Transverse colon (tissue), 4 donors: ENCODE measurements around the gene POLR3GL. TPM values are rescaled to one million over a fixed set of nuclear protein-coding genes. Genes with fewer than 3 reads are reported as not detected.

Source experiments
- DNase-seq: peaks from one replicate; pipeline ENCODE4 v3.0.0-alpha.2; 2019
- H3K27ac ChIP-seq, 4 donors: fragments of 200-600 bp; sonication (generic); 2 replicates each; pipeline ENCODE4 v1.5.1; 2016 to 2018; ENCODE audit warnings: inconsistent platforms in 4 of 4
- H3K27me3 ChIP-seq: fragments of 200-600 bp; sonication (generic); 2 replicates; pipeline ENCODE4 v1.5.1; 2017; ENCODE audit warnings: inconsistent platforms
- H3K36me3 ChIP-seq, 4 donors: fragments of 200-600 bp; sonication (generic); 2 replicates each; pipeline ENCODE4 v1.5.1; 2017 to 2019; ENCODE audit warnings: inconsistent platforms in 4 of 4
- H3K4me1 ChIP-seq, 4 donors: fragments of 200-600 bp; sonication (generic); 2 replicates each; pipeline ENCODE4 v1.5.1; 2017 to 2020; ENCODE audit warnings: inconsistent platforms in 4 of 4
- H3K4me3 ChIP-seq, 4 donors: fragments of 200-600 bp; sonication (generic); 1 replicate in 1 of 4; 2 replicates in 3 of 4; pipeline versions ENCODE4 v1.5.1 to v1.6.1; 2017 to 2019; ENCODE audit warnings: inconsistent platforms in 4 of 4
- H3K9me3 ChIP-seq, 2 donors: fragments of 200-600 bp; sonication (generic); 2 replicates each; pipeline ENCODE4 v1.5.1; 2017 to 2019; ENCODE audit warnings: inconsistent platforms in 2 of 2
- EP300 ChIP-seq: sonication (generic); formaldehyde crosslinking; IDR thresholded peaks from one replicate; pipeline ENCODE4 v1.6.1; 2017; ENCODE audit warnings: antibody characterized with exemption, low read depth
- POLR2A ChIP-seq: fragments of 450-650 bp; IDR thresholded peaks from one replicate; pipeline ENCODE4 v1.6.1; 2016; ENCODE audit warnings: antibody characterized with exemption, mild to moderate bottlenecking, moderate library complexity
- POLR2AphosphoS5 ChIP-seq, 3 donors: sonication (generic); formaldehyde crosslinking; IDR thresholded peaks; one replicate each; pipeline ENCODE4 v1.6.1; 2016; ENCODE audit warnings: antibody characterized with exemption in 3 of 3
- WGBS, 2 donors: methylation state at CpG; one replicate each; pipeline ENCODE4 v1.1.5; 2018; ENCODE audit warnings: low coverage in 1 of 2; 5-methylcytosine and 5-hydroxymethylcytosine counted together
- in situ Hi-C, 4 donors: fragments of 200-750 bp; cut with MboI; loops; one replicate each; pipeline versions ENCODE4 v1.15.0 to v1.15.1; 2017; ENCODE audit warnings: low sequenced_read_pairs in 3 of 4, low pct_ligation_motif_present in 1 of 4, low pct_unique_long_range_greater_than_20kb in 1 of 4
- intact Hi-C: fragments of 100-400 bp; cut with DNase I; formaldehyde crosslinking; loops from one replicate; pipeline ENCODE4 v1.15.1; 2023; ENCODE audit warnings: low total_unique reads
- total RNA-seq, 4 donors: library from RNA; depleted of rRNA; stranded (reverse); fragments of >200 nt; gene quantifications; one replicate each; pipeline ENCODE4 v1.1.0, GENCODE V29; 2016
- TF ChIP-seq, protein P1 (sequence below), 5 experiments: fragments of 200-600 bp in 3 of 5; fragments of 450-650 bp in 2 of 5; sonication (generic) in 3 of 5; IDR thresholded peaks; 1 replicate in 2 of 5; 2 replicates in 3 of 5; pipeline ENCODE4 v1.5.1; 2016 to 2017; ENCODE audit warnings: antibody characterized with exemption in 5 of 5, inconsistent platforms in 3 of 5, mild to moderate bottlenecking in 2 of 5, moderate library complexity in 1 of 5

The POLR3GL gene
- total RNA-seq, 4 donors from 2014 or later, result 1.2 to 23.7 (median 14.4) TPM

DNA sequence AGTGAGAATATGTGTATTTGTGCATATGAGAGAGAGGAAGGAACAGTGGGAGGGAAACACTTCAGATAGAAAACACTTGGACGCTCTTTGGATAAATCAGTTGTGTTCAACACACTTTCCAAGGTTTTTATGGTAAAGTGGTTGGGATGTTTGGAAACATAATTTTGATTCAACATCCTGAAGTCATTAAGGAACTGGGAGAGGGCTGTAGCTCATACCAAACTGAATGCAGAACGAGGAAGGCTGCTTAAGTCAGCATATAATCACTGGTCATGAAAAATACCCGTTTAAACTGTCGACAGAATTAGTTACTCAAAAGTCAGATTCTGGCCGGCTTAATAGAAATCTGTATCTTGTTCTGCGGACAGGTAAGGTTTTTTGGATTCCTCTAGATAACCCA lies 21.6 kb upstream of the POLR3GL start:
- intact Hi-C loops, result no loop called here
- WGBS, 2 donors, result 62 to 81% methylated on average over 5 to 6 of the region's 6 CpGs

DNA sequence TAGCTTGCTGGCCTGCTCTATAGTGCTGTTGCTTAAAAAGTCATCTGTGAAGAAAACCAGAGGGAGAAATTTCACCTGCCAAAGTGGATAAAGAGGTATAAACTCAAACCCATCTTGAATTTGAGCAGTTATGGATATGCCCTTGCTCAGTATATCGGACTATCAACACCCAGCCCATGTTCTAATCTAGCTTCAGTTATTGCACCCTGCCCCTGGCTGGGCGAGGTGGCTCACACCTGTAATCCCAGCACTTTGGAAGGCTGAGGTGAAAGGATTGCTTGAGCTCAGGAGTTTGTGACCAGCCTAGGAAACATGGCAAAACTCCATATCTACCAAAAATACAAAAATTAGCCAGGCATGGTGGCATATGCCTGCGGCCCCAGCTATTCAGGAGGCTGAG lies 20.0 kb upstream of the POLR3GL start:
- no peak overlapping the region for H3K4me3 ChIP-seq
- no peak overlapping the region for H3K27ac ChIP-seq
- H3K27me3 ChIP-seq, result no peaks in the 10 kb centered on the region
- H3K36me3 ChIP-seq, result peaks cover 0 to 4% (median 0%) of the 10 kb centered on the region in 4 donors
- 64 to 73% methylated on average over 3 of the region's 3 CpGs for WGBS, 2 donors
- H3K9me3 ChIP-seq, result no peaks in the 10 kb centered on the region
- TF ChIP-seq EP300, result no peak
- no peak for TF ChIP-seq POLR2AphosphoS5 (IDR thresholded peaks at IDR 0.05)
- no peak for TF ChIP-seq POLR2A
- TF ChIP-seq, protein P1, sequence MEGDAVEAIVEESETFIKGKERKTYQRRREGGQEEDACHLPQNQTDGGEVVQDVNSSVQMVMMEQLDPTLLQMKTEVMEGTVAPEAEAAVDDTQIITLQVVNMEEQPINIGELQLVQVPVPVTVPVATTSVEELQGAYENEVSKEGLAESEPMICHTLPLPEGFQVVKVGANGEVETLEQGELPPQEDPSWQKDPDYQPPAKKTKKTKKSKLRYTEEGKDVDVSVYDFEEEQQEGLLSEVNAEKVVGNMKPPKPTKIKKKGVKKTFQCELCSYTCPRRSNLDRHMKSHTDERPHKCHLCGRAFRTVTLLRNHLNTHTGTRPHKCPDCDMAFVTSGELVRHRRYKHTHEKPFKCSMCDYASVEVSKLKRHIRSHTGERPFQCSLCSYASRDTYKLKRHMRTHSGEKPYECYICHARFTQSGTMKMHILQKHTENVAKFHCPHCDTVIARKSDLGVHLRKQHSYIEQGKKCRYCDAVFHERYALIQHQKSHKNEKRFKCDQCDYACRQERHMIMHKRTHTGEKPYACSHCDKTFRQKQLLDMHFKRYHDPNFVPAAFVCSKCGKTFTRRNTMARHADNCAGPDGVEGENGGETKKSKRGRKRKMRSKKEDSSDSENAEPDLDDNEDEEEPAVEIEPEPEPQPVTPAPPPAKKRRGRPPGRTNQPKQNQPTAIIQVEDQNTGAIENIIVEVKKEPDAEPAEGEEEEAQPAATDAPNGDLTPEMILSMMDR (IDR thresholded peaks at IDR 0.05), result no peak
- in situ Hi-C loops, result no loop called here
- no peaks in the 10 kb centered on the region for H3K4me1 ChIP-seq
- no peak for DNase-seq
- intact Hi-C loops, result no loop called here

More for the DNA sequence above, 21.6 kb upstream of the POLR3GL start:
- Histone ChIP-seq H3K27me3 (no peaks in the 10 kb centered on the region), H3K27ac (no peak overlapping the region), H3K4me3 (no peak overlapping the region), H3K36me3 (peaks cover 0 to 4% (median 0%) of the 10 kb centered on the region in 4 donors), H3K9me3 (no peaks in the 10 kb centered on the region), H3K4me1 (no peaks in the 10 kb centered on the region)
- in situ Hi-C loops, result no loop called here
- TF ChIP-seq EP300 (no peak), POLR2A (no peak), POLR2AphosphoS5 (IDR thresholded peaks at IDR 0.05) (no peak)
- TF ChIP-seq, protein P1 (IDR thresholded peaks at IDR 0.05), result no peak
- no peak for DNase-seq

DNA sequence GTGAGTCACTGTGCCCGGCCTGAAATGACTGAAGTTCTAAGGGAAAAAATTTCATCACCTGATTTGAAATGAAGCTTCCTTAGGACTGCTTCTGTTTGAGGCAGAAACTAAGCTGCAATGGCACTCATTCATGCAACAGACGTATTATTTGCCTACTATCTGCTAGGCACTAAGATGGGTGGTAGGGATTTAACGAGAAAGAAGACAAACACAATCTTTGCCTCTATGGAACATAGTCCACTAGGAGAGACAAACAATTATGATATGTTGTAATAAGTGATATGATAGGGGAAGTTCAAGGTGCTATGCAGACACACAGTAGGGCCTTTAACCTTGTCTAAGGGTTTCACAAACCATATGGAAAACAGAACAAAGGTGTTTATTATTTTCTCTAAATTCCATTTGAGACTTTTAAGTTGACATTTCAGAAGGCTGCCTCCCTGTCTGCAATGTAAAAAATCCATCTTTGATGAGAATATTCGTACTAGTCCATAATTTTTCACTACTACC lies 18.0 kb upstream of the POLR3GL start:
- in situ Hi-C loops (no loop called here), intact Hi-C loops (no loop called here)
- Histone ChIP-seq H3K4me1 (peaks cover 0 to 4% (median 2%) of the 10 kb centered on the region in 4 donors), H3K36me3 (peaks cover 0 to 4% (median 0%) of the 10 kb centered on the region in 4 donors), H3K9me3 (no peaks in the 10 kb centered on the region), H3K27me3 (no peaks in the 10 kb centered on the region), H3K27ac (no peak overlapping the region), H3K4me3 (no peak overlapping the region)
- WGBS, 2 donors, result 62 to 82% methylated on average over 3 to 4 of the region's 4 CpGs
- DNase-seq, result no peak
- no peak for TF ChIP-seq EP300
- no peak for TF ChIP-seq POLR2AphosphoS5 (IDR thresholded peaks at IDR 0.05)
- TF ChIP-seq, protein P1 (IDR thresholded peaks at IDR 0.05), result no peak
- TF ChIP-seq POLR2A, result no peak

DNA sequence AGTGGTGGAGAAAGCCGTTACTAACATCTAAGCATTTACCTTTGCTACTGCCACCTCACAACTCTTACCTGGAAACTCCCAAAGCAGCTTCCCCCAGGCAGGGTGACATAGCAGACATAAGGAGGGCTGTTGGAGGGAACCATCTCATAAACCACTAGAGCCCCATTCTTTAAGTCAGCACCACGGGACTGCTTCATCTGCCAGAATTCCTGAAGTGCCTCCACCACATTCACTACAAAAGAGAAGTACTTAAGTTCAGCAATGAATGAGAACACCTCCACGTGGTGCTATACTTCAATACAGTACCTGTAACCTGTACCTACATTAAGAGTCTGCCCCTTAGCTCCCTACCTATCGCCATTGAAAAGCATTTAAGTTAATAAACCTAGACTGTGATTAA lies 16.9 kb upstream of the POLR3GL start:
- no peaks in the 10 kb centered on the region for H3K9me3 ChIP-seq
- H3K4me3 ChIP-seq, result no peak overlapping the region
- no peak for DNase-seq
- H3K27ac ChIP-seq, result no peak overlapping the region
- TF ChIP-seq EP300 (no peak), POLR2AphosphoS5 (IDR thresholded peaks at IDR 0.05) (no peak), POLR2A (no peak)
- in situ Hi-C loops, result no loop called here
- peaks cover 0 to 4% (median 0%) of the 10 kb centered on the region in 4 donors for H3K36me3 ChIP-seq
- H3K27me3 ChIP-seq, result no peaks in the 10 kb centered on the region
- 68 to 92% methylated on average over 3 to 4 of the region's 4 CpGs for WGBS, 2 donors
- intact Hi-C loops, result no loop called here
- peaks cover 0 to 4% (median 2%) of the 10 kb centered on the region in 4 donors for H3K4me1 ChIP-seq

DNA sequence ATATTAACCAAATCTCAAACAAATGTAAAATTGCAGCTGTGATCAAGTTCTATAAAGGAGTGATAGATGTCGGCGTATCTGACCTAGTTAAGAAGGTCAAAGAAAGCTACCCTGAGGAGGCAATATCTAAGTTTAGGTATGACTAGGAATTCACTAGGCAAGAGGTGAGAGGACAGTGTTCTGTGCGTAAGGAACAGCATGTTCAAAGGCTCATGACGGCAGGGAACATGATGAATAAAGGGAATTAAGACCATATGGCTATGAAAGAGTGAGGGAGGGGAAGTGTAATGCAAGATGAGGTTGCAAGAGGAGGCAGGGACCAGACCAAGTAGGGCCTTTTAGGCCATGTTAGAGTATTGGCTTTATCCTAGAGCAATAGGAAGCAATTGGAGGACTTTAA lies 15.3 kb upstream of the POLR3GL start:
- WGBS, 2 donors, result 91 to 94% methylated on average over 4 of the region's 4 CpGs
- TF ChIP-seq EP300 (no peak), POLR2A (no peak), POLR2AphosphoS5 (IDR thresholded peaks at IDR 0.05) (no peak)
- TF ChIP-seq, protein P1 (IDR thresholded peaks at IDR 0.05), result no peak

More for the DNA sequence above, 15.3 kb upstream of the POLR3GL start:
- intact Hi-C loops, result no loop called here
- no peak for DNase-seq
- H3K9me3 ChIP-seq, result no peaks in the 10 kb centered on the region
- in situ Hi-C loops, result no loop called here
- no peaks in the 10 kb centered on the region for H3K36me3 ChIP-seq
- H3K27ac ChIP-seq, result no peak overlapping the region
- peaks cover 0 to 11% (median 6%) of the 10 kb centered on the region in 4 donors for H3K4me1 ChIP-seq
- no peaks in the 10 kb centered on the region for H3K27me3 ChIP-seq
- H3K4me3 ChIP-seq, result no peak overlapping the region
